GM12801 (cell line): Measurements from ENCODE around the gene BTBD19.

ENCODE experiments used
- CTCF ChIP-seq: IDR thresholded peaks from one replicate; pipeline ENCODE4 v1.5.1; 2011; ENCODE audit warnings: control low read depth; ENCODE audit not compliant: insufficient read length; ENCODE audit errors: extremely low read depth

BTBD19 gene

GRCh38 chr1:44849575-44850132, 41.3 kb downstream of the BTBD19 start:
- no peak for TF ChIP-seq CTCF

- no peak for TF ChIP-seq CTCF
Observed at GRCh38 chr1:44851308-44851707, 43.0 kb downstream of the BTBD19 start.

- no peak for TF ChIP-seq CTCF
Observed at GRCh38 chr1:44853201-44853600, 44.9 kb downstream of the BTBD19 start.

- TF ChIP-seq CTCF = no peak
Observed at GRCh38 chr1:44854970-44855369, 46.6 kb downstream of the BTBD19 start.

GRCh38 chr1:44855742-44856141, 47.4 kb downstream of the BTBD19 start:
- TF ChIP-seq CTCF = no peak

GRCh38 chr1:44857446-44857845, 49.1 kb downstream of the BTBD19 start:
- TF ChIP-seq CTCF = no peak

GRCh38 chr1:44860331-44860730, 52.0 kb downstream of the BTBD19 start:
- no peak for TF ChIP-seq CTCF
